Measurements from ENCODE around the gene ALPI.

The ALPI gene

DNA sequence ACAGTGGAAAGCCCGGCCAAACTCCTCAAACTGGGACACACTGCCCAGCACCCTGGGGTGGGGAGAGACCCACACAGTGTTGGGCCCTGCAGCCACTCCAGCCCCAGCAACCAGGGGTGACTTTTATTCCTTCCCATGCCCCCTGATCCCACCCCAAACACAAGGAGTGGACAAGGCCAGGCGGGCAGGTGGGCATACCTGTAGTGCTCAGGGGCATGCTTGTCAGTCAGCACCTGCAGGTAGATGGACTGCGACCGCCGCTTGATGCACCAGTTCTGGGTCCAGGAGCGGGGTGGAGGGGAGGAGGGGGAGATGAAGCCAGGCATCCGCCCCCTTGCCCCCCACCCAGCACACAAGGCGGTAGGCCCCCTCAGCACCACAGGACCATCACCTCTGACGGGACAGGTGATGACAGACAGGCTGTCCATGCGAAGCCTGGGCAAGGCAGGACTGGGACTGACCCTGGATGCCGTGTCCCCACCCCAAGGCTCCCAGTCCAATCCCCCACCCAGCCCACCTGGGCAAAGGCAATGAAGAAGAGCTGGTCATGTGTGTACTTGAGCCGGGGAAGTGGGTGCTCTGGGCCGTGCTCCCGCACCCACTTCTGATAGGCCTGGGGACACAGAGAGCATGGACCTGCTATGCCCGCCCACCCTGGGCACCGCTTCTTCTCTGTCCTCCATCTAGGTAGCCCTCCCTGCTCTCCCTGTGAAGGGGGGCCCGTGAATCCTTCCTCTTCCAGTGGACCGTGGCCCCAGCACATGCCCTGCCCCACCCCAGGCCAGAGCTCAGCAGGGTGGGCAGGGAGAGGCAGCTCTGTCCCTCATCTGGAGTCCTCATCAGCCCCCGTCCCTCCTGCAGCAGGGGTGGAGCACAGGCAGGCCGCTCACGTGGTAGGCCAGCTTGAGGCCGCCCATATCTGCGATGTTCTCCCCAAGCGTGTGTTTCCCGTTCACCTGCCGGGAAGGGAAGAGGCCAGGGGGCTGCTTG lies 24.5 kb downstream of the ALPI start:
- POLR2A ChIA-PET: no interaction called here
- TF ChIP-seq, protein P1, sequence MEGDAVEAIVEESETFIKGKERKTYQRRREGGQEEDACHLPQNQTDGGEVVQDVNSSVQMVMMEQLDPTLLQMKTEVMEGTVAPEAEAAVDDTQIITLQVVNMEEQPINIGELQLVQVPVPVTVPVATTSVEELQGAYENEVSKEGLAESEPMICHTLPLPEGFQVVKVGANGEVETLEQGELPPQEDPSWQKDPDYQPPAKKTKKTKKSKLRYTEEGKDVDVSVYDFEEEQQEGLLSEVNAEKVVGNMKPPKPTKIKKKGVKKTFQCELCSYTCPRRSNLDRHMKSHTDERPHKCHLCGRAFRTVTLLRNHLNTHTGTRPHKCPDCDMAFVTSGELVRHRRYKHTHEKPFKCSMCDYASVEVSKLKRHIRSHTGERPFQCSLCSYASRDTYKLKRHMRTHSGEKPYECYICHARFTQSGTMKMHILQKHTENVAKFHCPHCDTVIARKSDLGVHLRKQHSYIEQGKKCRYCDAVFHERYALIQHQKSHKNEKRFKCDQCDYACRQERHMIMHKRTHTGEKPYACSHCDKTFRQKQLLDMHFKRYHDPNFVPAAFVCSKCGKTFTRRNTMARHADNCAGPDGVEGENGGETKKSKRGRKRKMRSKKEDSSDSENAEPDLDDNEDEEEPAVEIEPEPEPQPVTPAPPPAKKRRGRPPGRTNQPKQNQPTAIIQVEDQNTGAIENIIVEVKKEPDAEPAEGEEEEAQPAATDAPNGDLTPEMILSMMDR (tag by site-specific recombination; IDR thresholded peaks at IDR 0.05): no peak
- TF ChIP-seq, protein P2, sequence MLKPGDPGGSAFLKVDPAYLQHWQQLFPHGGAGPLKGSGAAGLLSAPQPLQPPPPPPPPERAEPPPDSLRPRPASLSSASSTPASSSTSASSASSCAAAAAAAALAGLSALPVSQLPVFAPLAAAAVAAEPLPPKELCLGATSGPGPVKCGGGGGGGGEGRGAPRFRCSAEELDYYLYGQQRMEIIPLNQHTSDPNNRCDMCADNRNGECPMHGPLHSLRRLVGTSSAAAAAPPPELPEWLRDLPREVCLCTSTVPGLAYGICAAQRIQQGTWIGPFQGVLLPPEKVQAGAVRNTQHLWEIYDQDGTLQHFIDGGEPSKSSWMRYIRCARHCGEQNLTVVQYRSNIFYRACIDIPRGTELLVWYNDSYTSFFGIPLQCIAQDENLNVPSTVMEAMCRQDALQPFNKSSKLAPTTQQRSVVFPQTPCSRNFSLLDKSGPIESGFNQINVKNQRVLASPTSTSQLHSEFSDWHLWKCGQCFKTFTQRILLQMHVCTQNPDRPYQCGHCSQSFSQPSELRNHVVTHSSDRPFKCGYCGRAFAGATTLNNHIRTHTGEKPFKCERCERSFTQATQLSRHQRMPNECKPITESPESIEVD (tag by site-specific recombination; IDR thresholded peaks at IDR 0.05): no peak
- TF ChIP-seq ZNF561 (tag by site-specific recombination; IDR thresholded peaks at IDR 0.05; ENCODE audit: borderline replicate concordance): no peak
- no peak for TF ChIP-seq ZNF792 (tag by site-specific recombination; IDR thresholded peaks at IDR 0.05)
- TF ChIP-seq, protein P3, sequence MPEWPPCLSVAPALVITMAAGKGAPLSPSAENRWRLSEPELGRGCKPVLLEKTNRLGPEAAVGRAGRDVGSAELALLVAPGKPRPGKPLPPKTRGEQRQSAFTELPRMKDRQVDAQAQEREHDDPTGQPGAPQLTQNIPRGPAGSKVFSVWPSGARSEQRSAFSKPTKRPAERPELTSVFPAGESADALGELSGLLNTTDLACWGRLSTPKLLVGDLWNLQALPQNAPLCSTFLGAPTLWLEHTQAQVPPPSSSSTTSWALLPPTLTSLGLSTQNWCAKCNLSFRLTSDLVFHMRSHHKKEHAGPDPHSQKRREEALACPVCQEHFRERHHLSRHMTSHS (tag by site-specific recombination; IDR thresholded peaks at IDR 0.05): no peak
- TF ChIP-seq, protein P4, sequence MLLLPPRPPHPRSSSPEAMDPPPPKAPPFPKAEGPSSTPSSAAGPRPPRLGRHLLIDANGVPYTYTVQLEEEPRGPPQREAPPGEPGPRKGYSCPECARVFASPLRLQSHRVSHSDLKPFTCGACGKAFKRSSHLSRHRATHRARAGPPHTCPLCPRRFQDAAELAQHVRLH (tag by site-specific recombination; IDR thresholded peaks at IDR 0.05): no peak
- no peak for TF ChIP-seq GLIS2 (tag by site-specific recombination; IDR thresholded peaks at IDR 0.05)
- TF ChIP-seq EGR2 (tag by site-specific recombination; IDR thresholded peaks at IDR 0.05; ENCODE audit: low read depth): no peak
- TF ChIP-seq ZNF768 (tag by site-specific recombination; IDR thresholded peaks at IDR 0.05): no peak
- TF ChIP-seq, protein P5, sequence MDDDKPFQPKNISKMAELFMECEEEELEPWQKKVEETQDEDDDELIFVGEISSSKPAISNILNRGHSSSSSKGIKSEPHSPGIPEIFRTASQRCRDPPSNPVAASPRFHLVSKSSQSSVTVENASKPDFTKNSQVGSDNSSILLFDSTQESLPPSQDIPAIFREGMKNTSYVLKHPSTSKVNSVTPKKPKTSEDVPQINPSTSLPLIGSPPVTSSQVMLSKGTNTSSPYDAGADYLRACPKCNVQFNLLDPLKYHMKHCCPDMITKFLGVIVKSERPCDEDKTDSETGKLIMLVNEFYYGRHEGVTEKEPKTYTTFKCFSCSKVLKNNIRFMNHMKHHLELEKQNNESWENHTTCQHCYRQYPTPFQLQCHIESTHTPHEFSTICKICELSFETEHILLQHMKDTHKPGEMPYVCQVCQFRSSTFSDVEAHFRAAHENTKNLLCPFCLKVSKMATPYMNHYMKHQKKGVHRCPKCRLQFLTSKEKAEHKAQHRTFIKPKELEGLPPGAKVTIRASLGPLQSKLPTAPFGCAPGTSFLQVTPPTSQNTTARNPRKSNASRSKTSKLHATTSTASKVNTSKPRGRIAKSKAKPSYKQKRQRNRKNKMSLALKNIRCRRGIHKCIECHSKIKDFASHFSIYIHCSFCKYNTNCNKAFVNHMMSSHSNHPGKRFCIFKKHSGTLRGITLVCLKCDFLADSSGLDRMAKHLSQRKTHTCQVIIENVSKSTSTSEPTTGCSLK (tag by site-specific recombination; IDR thresholded peaks at IDR 0.05): no peak
- no peak for TF ChIP-seq ZXDB (tag by site-specific recombination; IDR thresholded peaks at IDR 0.05)
- TF ChIP-seq ZNF473 (tag by site-specific recombination; IDR thresholded peaks at IDR 0.05): no peak
- TF ChIP-seq GLI2 (tag by site-specific recombination; IDR thresholded peaks at IDR 0.05; ENCODE audit: borderline replicate concordance, low read depth): no peak
- no peak for TF ChIP-seq ZNF623 (tag by site-specific recombination; IDR thresholded peaks at IDR 0.05)
- TF ChIP-seq ZNF658 (tag by site-specific recombination; IDR thresholded peaks at IDR 0.05): no peak
- TF ChIP-seq ZNF16 (tag by site-specific recombination; IDR thresholded peaks at IDR 0.05; ENCODE audit: low read depth): no peak
- no peak for TF ChIP-seq ZNF394 (tag by site-specific recombination; IDR thresholded peaks at IDR 0.05; ENCODE audit: borderline replicate concordance)
- no peak for TF ChIP-seq SALL2 (tag by site-specific recombination; IDR thresholded peaks at IDR 0.05; ENCODE audit: borderline replicate concordance)
- CTCF ChIA-PET: no interaction called here

More for the DNA sequence above, 24.5 kb downstream of the ALPI start:
- peaks cover 0 to 8% of the 10 kb centered on the region in 2 experiments; a peak in 1 of 3 replicates for H3K36me3 ChIP-seq (ENCODE audit: control insufficient read depth in 2 of 2, insufficient read depth in 1 of 2, low read length in 2 of 2)
- H3K9me3 ChIP-seq (ENCODE audit: control insufficient read depth, insufficient read depth, low read depth, low read length): no peaks in the 10 kb centered on the region
- H3K27ac ChIP-seq (ENCODE audit: extremely low read depth, low read depth, low read length): no peak overlapping the region
- H3K4me3 ChIP-seq (ENCODE audit: low read depth, low read length): no peak overlapping the region
- H3K4me1 ChIP-seq (ENCODE audit: control insufficient read depth, insufficient read depth, low read length): no peaks in the 10 kb centered on the region
